ENCODE data around the gene SCN3B. TPM values are rescaled to one million over a fixed set of nuclear protein-coding genes. Genes with fewer than 3 reads are reported as not detected.

Gene SCN3B
- total and polyA plus RNA-seq, 2 of the 13 experiments (the other 11 are each of a cell fraction or from before 2014, with no cell fraction given): 0.07 to 0.11 TPM

- TF ChIP-seq, protein P1, sequence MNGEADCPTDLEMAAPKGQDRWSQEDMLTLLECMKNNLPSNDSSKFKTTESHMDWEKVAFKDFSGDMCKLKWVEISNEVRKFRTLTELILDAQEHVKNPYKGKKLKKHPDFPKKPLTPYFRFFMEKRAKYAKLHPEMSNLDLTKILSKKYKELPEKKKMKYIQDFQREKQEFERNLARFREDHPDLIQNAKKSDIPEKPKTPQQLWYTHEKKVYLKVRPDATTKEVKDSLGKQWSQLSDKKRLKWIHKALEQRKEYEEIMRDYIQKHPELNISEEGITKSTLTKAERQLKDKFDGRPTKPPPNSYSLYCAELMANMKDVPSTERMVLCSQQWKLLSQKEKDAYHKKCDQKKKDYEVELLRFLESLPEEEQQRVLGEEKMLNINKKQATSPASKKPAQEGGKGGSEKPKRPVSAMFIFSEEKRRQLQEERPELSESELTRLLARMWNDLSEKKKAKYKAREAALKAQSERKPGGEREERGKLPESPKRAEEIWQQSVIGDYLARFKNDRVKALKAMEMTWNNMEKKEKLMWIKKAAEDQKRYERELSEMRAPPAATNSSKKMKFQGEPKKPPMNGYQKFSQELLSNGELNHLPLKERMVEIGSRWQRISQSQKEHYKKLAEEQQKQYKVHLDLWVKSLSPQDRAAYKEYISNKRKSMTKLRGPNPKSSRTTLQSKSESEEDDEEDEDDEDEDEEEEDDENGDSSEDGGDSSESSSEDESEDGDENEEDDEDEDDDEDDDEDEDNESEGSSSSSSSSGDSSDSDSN (CRISPR knock-in tag; IDR thresholded peaks at IDR 0.05): no peak
- TF ChIP-seq NONO (IDR thresholded peaks at IDR 0.05) (no peak), NONO (CRISPR knock-in tag; conservative IDR thresholded peaks at IDR 0.05) (no peak)
These were observed 60.9 kb downstream of the SCN3B start (continued) for GRCh38 chr11:123593570-123593969.

- ATAC-seq (peak; percentile 57), FAIRE-seq (no peak), DNase-seq (ENCODE audit: low spot score) (peak; percentile 50)
- Histone ChIP-seq H3K9ac (ENCODE audit: insufficient read depth, low read depth, low read length) (no peak overlapping the region), H3K4me2 (ENCODE audit: low read depth, low read length) (no peak overlapping the region), H3K27ac (ENCODE audit: extremely low read length, insufficient read depth, low read length) (no peak overlapping the region), H3K36me3 (replicated peaks in 1 of 2; ENCODE audit: control insufficient read depth in 1 of 2, insufficient read depth in 2 of 2, low read length in 2 of 2) (no peaks in the 10 kb centered on the region), H3K27me3 (ENCODE audit: control insufficient read depth in 1 of 2, insufficient read depth in 2 of 2, low read length in 2 of 2) (no peaks in the 10 kb centered on the region), H3K79me2 (ENCODE audit: insufficient read depth, low read length) (no peaks in the 10 kb centered on the region), H3K9me3 (ENCODE audit: low read length) (no peaks in the 10 kb centered on the region), H3K4me3 (replicated peaks in 1 of 3; ENCODE audit: insufficient read depth in 1 of 3, low read depth in 2 of 3, low read length in 3 of 3) (no peak overlapping the region), H3K4me1 (ENCODE audit: insufficient read depth, low read length) (peaks cover 28% of the 10 kb centered on the region), H4K20me1 (ENCODE audit: insufficient read depth, low read length) (no peaks in the 10 kb centered on the region), H2AFZ (ENCODE audit: low read length) (no peak overlapping the region)
- ChIA-PET CTCF (ENCODE audit: low intra/inter-chr PET ratio, low total read pairs) (no interaction called here), POLR2A (no interaction called here)
- intact Hi-C loops (cut with micrococcal nuclease; ENCODE audit: unreplicated experiment): no loop called here
- BruUV-seq (replicated peaks): no TSS peak
- in situ Hi-C loops (cut with HindIII; ENCODE audit: extremely low pct_ligation_motif_present, low pct_unique_long_range_greater_than_20kb): no loop called here
- WGBS (ENCODE audit: low lambda C conversion rate): 20% methylated on average over 6 of the region's 11 CpGs
- no peak for TF ChIP-seq ZNF577 (CRISPR knock-in tag; IDR thresholded peaks at IDR 0.05; ENCODE audit: borderline replicate concordance, low read depth)
- TF ChIP-seq ZNF256 (CRISPR knock-in tag; conservative IDR thresholded peaks at IDR 0.05): no peak
- no peak for TF ChIP-seq ZNF569 (CRISPR knock-in tag; IDR thresholded peaks at IDR 0.05; ENCODE audit: borderline replicate concordance)
- no peak for TF ChIP-seq SALL1 (CRISPR knock-in tag; IDR thresholded peaks at IDR 0.05)
- TF ChIP-seq, protein P2, sequence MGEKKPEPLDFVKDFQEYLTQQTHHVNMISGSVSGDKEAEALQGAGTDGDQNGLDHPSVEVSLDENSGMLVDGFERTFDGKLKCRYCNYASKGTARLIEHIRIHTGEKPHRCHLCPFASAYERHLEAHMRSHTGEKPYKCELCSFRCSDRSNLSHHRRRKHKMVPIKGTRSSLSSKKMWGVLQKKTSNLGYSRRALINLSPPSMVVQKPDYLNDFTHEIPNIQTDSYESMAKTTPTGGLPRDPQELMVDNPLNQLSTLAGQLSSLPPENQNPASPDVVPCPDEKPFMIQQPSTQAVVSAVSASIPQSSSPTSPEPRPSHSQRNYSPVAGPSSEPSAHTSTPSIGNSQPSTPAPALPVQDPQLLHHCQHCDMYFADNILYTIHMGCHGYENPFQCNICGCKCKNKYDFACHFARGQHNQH (CRISPR knock-in tag; IDR thresholded peaks at IDR 0.05): no peak
- TF ChIP-seq HIC2 (CRISPR knock-in tag; IDR thresholded peaks at IDR 0.05; ENCODE audit: low read depth): peak; percentile 81; the same call in 1 of the 2 replicates
- TF ChIP-seq ISL2 (CRISPR knock-in tag; IDR thresholded peaks at IDR 0.05): no peak
- no peak for TF ChIP-seq IRF1 (CRISPR knock-in tag; IDR thresholded peaks at IDR 0.05; ENCODE audit: low read depth)
- TF ChIP-seq TFDP2 (CRISPR knock-in tag; IDR thresholded peaks at IDR 0.05): no peak
- peak; percentile 74 for TF ChIP-seq FOSL2 (CRISPR knock-in tag; IDR thresholded peaks at IDR 0.05)
- no peak for TF ChIP-seq MIER2 (CRISPR knock-in tag; IDR thresholded peaks at IDR 0.05)
- no peak for TF ChIP-seq ZFP36L1 (CRISPR knock-in tag; IDR thresholded peaks at IDR 0.05)
These were observed 64.0 kb downstream of the SCN3B start for GRCh38 chr11:123590296-123590912.
